Small intestine (tissue), 7 donors: ENCODE measurements around the gene TENT5A. TPM values are rescaled to one million over a fixed set of nuclear protein-coding genes. Genes with fewer than 3 reads are reported as not detected.

ENCODE experiments used
- DNase-seq, 2 donors: peaks; one replicate each; pipeline versions ENCODE4 v3.0.0 to v3.0.0-alpha.2; 2013
- FAIRE-seq: peaks from 2 replicates; lab custom pipeline; 2012; peaks lifted over from hg19 to GRCh38; lab: Jason Lieb, UNC
- H3K27ac ChIP-seq, 3 donors: one replicate each; pipeline ENCODE4 v1.5.1; 2013; ENCODE audit warnings: low read length in 2 of 3, mild to moderate bottlenecking in 2 of 3, control low read depth in 1 of 3, inconsistent platforms in 1 of 3, low read depth in 1 of 3, moderate library complexity in 1 of 3
- H3K27me3 ChIP-seq, 3 donors: one replicate each; pipeline ENCODE4 v1.6.1; 2013; ENCODE audit warnings: low read length in 3 of 3, inconsistent platforms in 1 of 3; ENCODE audit not compliant: control insufficient read depth in 3 of 3, insufficient read depth in 3 of 3
- H3K36me3 ChIP-seq, 3 donors: one replicate each; pipeline ENCODE4 v1.6.1; 2013; ENCODE audit warnings: low read length in 3 of 3, inconsistent platforms in 1 of 3, low read depth in 1 of 3, mild to moderate bottlenecking in 1 of 3, moderate library complexity in 1 of 3; ENCODE audit not compliant: control insufficient read depth in 3 of 3, insufficient read depth in 2 of 3
- H3K4me1 ChIP-seq, 3 donors: one replicate each; pipeline ENCODE4 v1.6.1; 2013; ENCODE audit warnings: low read length in 2 of 3, inconsistent platforms in 1 of 3, low read depth in 1 of 3, mild to moderate bottlenecking in 1 of 3, moderate library complexity in 1 of 3; ENCODE audit not compliant: control insufficient read depth in 3 of 3, insufficient read depth in 2 of 3
- H3K4me3 ChIP-seq, 3 donors: one replicate each; pipeline ENCODE4 v1.5.1; 2013; ENCODE audit warnings: low read length in 3 of 3, control low read depth in 1 of 3, inconsistent platforms in 1 of 3, low read depth in 1 of 3, mild to moderate bottlenecking in 1 of 3, moderate library complexity in 1 of 3
- H3K9me3 ChIP-seq, 2 donors: one replicate each; pipeline ENCODE4 v1.6.1; 2013; ENCODE audit warnings: low read depth in 1 of 2, low read length in 1 of 2; ENCODE audit not compliant: control insufficient read depth in 2 of 2, insufficient read depth in 1 of 2
- WGBS, 3 donors: extraction: QIAGEN DNeasy Blood & Tissue Kit; methylation state at CpG; one replicate each; pipeline ENCODE4 v1.1.7; 2013; 5-methylcytosine and 5-hydroxymethylcytosine counted together
- polyA plus RNA-seq, 4 donors: library from polyadenylated mRNA; stranded (reverse) in 3 of 4; unstranded in 1 of 4; fragments of 200-250 nt in 3 of 4; fragments of 120-200 nt in 1 of 4; gene quantifications; one replicate each; pipeline versions ENCODE4 v1.2.1 to v1.2.3, GENCODE V29; 2013
- donor health status: healthy with polysubstance abuse.
- donor health status: control.
- donor health status: control.
- donor health status: Bipolar disorder and iron deficiency.
- donor health status: healthy.

Gene TENT5A
- polyA plus RNA-seq, 4 donors, result 6.0 to 34.2 (median 19.1) TPM

DNA sequence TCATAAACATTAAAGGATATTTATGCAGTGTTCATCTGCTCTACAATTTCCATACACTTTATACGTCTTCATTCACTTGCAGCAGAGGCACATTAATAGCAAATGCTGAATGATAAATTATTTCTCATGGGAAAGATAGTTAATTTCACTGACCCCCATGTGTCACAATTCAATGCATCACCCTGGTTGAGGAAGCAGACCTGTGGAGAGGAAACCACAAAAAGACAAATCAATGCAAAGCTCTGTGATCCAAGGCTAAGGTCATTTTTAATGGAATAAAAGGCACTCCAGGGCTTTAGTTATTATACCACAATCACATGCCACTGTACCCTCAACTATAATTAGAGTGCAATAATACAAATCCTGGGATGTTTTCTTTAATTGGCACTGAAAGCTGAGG is 40.3 kb upstream of the TENT5A start:
- Histone ChIP-seq H3K36me3 (no peaks in the 10 kb centered on the region), H3K9me3 (no peaks in the 10 kb centered on the region), H3K27ac (no peak overlapping the region), H3K4me1 (peaks cover 0 to 16% (median 3%) of the 10 kb centered on the region in 3 donors), H3K4me3 (no peak overlapping the region), H3K27me3 (no peaks in the 10 kb centered on the region)
- FAIRE-seq (no peak), DNase-seq (no peak)
- WGBS, 3 donors, result 70 to 84% (median 73%) methylated on average over 1 of the region's 1 CpG

DNA sequence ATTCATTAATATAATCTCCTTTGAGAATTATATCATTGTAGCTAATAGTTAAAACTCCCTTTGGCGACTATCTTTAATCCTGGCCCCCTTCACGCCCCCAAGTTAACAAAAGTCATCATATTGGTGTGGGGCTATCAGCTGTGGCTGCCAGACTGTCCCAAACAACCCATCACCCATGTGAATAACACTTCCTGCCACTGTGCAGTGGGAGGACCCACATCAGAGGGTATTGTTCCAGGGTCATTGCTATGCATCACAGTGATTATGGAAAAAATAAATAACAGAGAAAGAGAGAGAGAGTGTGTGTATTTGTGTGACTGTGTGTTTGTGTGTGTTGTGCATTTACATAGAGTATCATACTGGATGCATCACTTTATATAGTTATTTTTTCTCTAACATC is 39.3 kb upstream of the TENT5A start:
- no peak overlapping the region for H3K27ac ChIP-seq
- H3K27me3 ChIP-seq, result no peaks in the 10 kb centered on the region
- H3K4me3 ChIP-seq, result no peak overlapping the region
- no peaks in the 10 kb centered on the region for H3K9me3 ChIP-seq
- DNase-seq (no peak), FAIRE-seq (no peak)
- H3K36me3 ChIP-seq, result no peaks in the 10 kb centered on the region
- peaks cover 0 to 16% (median 3%) of the 10 kb centered on the region in 3 donors for H3K4me1 ChIP-seq
- 76 to 87% (median 83%) methylated on average over 2 of the region's 2 CpGs for WGBS, 3 donors

DNA sequence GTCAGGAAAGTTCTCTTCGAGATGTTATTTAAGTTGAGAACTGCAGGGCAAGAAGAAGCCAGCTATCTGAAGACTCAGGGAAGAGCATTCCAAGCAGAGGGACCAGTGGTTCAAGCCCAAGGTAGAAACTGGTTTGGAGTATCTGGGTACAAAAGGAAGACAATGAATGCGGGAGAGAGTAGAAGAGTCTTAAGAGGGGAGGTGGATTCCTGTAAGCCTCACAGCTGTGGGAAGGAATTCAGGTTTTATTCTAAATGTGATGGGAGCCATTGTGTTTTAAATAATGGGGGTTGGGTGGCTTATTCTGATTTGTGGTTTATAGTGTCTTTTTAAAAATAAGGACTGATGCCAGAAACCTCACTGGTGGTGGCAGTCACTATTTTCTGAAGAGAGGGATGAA is 37.6 kb upstream of the TENT5A start:
- Histone ChIP-seq H3K4me3 (no peak overlapping the region), H3K36me3 (no peaks in the 10 kb centered on the region), H3K9me3 (no peaks in the 10 kb centered on the region), H3K4me1 (peaks cover 0 to 16% (median 3%) of the 10 kb centered on the region in 3 donors), H3K27ac (no peak overlapping the region), H3K27me3 (no peaks in the 10 kb centered on the region)
- DNase-seq (no peak), FAIRE-seq (no peak)
- 88 to 91% (median 89%) methylated on average over 2 of the region's 2 CpGs for WGBS, 3 donors

DNA sequence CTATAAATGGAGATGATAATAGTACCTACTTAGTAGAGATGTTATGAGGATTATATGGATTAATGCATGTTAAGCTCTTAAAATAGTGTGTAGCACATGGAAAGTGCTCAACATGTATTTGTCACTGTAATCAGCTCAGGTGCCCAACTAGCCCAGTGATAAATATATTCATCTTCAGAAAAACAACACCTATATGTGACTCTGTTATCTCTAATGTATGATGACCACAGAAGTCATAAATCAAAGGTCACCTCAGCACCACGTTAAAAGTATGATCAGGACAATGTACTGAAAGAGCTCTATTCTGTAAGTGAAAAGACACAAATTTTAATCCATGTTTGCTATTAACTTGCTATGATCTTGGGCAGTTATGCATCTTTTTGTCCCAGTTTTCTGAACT is 36.8 kb upstream of the TENT5A start:
- Histone ChIP-seq H3K4me1 (peaks cover 0 to 16% (median 3%) of the 10 kb centered on the region in 3 donors), H3K27me3 (no peaks in the 10 kb centered on the region), H3K27ac (peak overlapping the region in 1 of 3 donors; percentile 22), H3K4me3 (no peak overlapping the region), H3K36me3 (no peaks in the 10 kb centered on the region), H3K9me3 (no peaks in the 10 kb centered on the region)
- 3 to 37% (median 23%) methylated on average over 1 of the region's 1 CpG for WGBS, 3 donors
- DNase-seq (peak; percentile 54), FAIRE-seq (no peak)

DNA sequence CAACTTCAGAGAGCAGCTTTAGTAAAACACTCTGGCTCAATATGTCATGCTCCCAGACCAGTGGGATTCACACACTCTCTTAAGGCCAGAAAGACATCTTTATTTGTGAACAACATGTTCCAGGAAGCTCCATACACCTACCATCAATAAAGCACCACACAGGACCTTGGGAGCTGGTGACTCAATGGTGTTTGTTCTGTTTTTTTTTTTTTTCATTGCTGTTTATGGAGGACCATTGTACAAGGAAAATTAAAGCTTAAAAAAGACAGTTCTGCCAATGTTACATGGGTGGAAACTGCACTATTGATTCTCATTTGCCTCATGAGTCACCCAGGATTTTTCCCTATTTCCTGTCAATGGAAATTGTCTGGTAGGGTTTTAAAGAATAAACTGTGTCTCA is 36.3 kb upstream of the TENT5A start:
- H3K27ac ChIP-seq, result peak overlapping the region in 2 of 3 donors; percentile 4 to 22
- no peaks in the 10 kb centered on the region for H3K9me3 ChIP-seq
- peaks cover 0 to 16% (median 3%) of the 10 kb centered on the region in 3 donors for H3K4me1 ChIP-seq
- no peaks in the 10 kb centered on the region for H3K27me3 ChIP-seq
- no peak overlapping the region for H3K4me3 ChIP-seq
- no peaks in the 10 kb centered on the region for H3K36me3 ChIP-seq
- DNase-seq (peak in 1 of 2 donors; percentile 31), FAIRE-seq (no peak)

DNA sequence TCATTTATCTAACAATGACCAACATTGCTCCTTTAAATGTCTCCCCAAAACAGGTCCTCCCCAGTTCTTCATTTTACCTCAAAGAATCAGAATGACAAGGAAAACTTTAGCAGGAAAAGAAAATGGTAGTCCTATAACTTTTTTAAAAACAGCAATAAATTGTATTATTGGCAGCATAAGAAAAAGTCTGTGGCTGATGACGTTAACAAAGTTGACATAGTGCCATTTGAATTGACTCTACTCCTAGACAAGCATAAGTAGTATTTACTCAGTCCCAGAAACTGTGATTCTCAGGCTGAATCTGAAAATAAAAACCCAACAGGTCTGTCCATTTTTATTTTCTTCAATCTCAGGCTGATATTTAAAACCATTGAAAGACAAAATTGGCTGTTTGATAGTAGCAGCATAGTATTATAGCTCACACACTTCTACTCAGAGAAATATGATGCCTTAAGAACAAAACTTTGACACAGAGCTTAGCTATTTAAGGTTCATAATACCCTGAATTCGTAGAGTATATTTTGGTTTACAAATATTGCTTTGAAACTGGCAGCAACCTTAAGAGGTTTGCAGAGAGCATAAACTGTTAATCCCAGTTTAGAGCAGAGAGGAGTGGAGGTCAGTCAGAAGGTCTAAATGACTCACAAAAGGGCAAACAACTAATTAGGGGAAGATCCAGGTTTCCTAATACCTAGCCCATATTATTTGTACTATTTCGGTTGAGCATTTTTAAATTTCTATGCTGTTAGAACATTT is 35.0 kb upstream of the TENT5A start:
- Histone ChIP-seq H3K4me1 (peaks cover 0 to 16% (median 3%) of the 10 kb centered on the region in 3 donors), H3K27ac (no peak overlapping the region), H3K36me3 (no peaks in the 10 kb centered on the region), H3K27me3 (no peaks in the 10 kb centered on the region), H3K4me3 (no peak overlapping the region), H3K9me3 (no peaks in the 10 kb centered on the region)
- WGBS, 3 donors, result 54 to 66% (median 54%) methylated on average over 3 of the region's 3 CpGs
- DNase-seq (no peak), FAIRE-seq (no peak)

DNA sequence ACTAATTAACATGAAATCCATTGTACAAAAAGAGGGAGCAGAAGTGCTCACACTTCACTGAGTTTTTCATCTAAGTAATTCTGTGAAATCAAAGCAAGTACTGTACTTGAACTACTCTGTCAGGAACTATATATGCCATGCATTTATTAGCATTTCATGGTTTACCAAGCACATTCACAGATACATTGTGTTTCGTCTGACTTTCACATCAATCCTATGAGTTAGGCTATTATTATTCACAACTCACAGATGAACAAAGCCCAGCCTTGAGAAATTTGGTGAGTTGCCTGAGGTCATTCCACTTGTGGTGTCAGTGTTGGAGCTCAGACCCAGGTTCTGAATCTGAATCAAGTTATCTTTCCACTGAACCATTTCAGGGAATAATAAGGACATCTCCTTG is 33.7 kb upstream of the TENT5A start:
- WGBS, 3 donors, result 90 to 96% (median 93%) methylated on average over 1 of the region's 1 CpG
- FAIRE-seq, result no peak

DNA sequence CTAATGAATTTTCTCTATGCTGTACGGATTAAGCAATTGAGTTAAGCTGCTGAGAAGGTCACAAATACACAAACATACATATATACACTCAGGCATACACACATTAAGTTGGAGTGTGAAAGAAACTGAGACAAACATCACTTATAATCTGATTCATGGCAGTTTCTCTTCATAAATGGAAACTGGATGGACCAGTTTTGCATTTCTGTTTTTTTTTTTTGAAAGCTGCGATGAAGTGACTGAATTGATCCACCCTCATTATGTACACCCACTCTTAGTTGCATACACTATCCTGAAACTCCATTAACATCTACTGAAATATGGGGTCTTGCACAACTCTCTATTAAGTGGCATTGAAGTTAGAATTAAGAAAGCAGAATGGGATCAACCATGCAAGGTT is 32.9 kb upstream of the TENT5A start:
- Histone ChIP-seq H3K36me3 (no peaks in the 10 kb centered on the region), H3K27ac (no peak overlapping the region), H3K27me3 (no peaks in the 10 kb centered on the region), H3K4me3 (no peak overlapping the region), H3K4me1 (peaks cover 0 to 16% (median 3%) of the 10 kb centered on the region in 3 donors), H3K9me3 (no peaks in the 10 kb centered on the region)
- no peak for DNase-seq
- 25 to 72% (median 49%) methylated on average over 2 of the region's 2 CpGs for WGBS, 3 donors
- FAIRE-seq, result no peak

More for the DNA sequence above, 33.7 kb upstream of the TENT5A start:
- Histone ChIP-seq H3K9me3 (no peaks in the 10 kb centered on the region), H3K27ac (no peak overlapping the region), H3K27me3 (no peaks in the 10 kb centered on the region), H3K36me3 (no peaks in the 10 kb centered on the region), H3K4me1 (peaks cover 0 to 16% (median 3%) of the 10 kb centered on the region in 3 donors), H3K4me3 (no peak overlapping the region)
- no peak for DNase-seq
